ENCODE measurements around the gene ARID3B. TPM values are rescaled to one million over a fixed set of nuclear protein-coding genes. Genes with fewer than 3 reads are reported as not detected.

The ARID3B gene
- total RNA-seq, 3 donors from 2014 or later, result 5.2 to 6.0 (median 5.9) TPM

DNA sequence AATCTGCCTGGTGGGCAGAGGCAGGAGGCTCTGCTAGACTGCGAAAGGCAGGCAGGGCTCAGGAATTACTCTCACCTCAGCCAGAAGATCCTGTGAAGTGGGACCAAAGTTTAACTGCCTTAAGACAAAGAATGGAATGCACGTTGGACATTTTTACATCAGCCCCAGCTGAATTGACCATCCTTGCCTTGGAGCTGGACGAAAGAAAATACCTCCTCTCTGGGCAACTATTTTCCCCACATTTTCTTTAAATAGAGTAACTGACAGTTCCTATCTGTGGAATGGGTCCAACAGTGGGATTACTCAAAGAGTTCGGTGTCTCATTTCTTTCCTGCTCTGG, 28.7 kb downstream of the ARID3B start:
- Histone ChIP-seq H3K4me3 (no peak overlapping the region), H3K9me3 (no peaks in the 10 kb centered on the region), H3K27me3 (no peaks in the 10 kb centered on the region), H3K4me1 (no peaks in the 10 kb centered on the region), H3K36me3 (no peaks in the 10 kb centered on the region), H3K27ac (no peak overlapping the region)
- intact Hi-C loops (cut with DNase I; ENCODE audit: low total_unique reads), result no loop called here
- no peak for DNase-seq (ENCODE audit: low spot score in 2 of 2)
- TF ChIP-seq, protein P1, sequence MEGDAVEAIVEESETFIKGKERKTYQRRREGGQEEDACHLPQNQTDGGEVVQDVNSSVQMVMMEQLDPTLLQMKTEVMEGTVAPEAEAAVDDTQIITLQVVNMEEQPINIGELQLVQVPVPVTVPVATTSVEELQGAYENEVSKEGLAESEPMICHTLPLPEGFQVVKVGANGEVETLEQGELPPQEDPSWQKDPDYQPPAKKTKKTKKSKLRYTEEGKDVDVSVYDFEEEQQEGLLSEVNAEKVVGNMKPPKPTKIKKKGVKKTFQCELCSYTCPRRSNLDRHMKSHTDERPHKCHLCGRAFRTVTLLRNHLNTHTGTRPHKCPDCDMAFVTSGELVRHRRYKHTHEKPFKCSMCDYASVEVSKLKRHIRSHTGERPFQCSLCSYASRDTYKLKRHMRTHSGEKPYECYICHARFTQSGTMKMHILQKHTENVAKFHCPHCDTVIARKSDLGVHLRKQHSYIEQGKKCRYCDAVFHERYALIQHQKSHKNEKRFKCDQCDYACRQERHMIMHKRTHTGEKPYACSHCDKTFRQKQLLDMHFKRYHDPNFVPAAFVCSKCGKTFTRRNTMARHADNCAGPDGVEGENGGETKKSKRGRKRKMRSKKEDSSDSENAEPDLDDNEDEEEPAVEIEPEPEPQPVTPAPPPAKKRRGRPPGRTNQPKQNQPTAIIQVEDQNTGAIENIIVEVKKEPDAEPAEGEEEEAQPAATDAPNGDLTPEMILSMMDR (IDR thresholded peaks at IDR 0.05), result no peak
- TF ChIP-seq POLR2AphosphoS5 (IDR thresholded peaks at IDR 0.05), result no peak
- TF ChIP-seq POLR2A (IDR thresholded peaks at IDR 0.05), result no peak

DNA sequence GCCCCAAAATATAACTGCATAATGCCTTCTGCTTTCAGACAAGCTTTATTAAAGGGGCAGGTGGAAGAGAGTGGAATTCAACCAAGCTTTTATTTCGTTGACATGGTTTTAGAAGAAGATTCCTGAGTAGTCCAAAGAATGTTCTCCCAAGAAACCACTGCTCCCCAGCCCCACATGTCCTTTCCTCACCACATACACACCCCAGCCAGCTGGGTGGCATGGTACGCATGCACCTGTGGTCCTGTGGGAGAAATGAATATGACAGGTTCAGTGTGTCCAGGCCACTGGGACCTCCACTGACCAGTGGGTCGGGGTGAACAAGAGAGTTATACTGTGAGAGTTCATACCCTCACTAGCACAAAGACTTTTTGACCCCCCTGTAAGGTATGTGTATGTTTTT, 30.2 kb downstream of the ARID3B start:
- H3K4me3 ChIP-seq, result no peak overlapping the region
- TF ChIP-seq POLR2AphosphoS5 (IDR thresholded peaks at IDR 0.05), result no peak
- TF ChIP-seq, protein P1 (IDR thresholded peaks at IDR 0.05), result no peak
- TF ChIP-seq POLR2A (IDR thresholded peaks at IDR 0.05), result no peak
- no peak for DNase-seq (ENCODE audit: low spot score in 2 of 2)
- H3K27me3 ChIP-seq, result no peaks in the 10 kb centered on the region
- H3K9me3 ChIP-seq, result no peaks in the 10 kb centered on the region
- H3K4me1 ChIP-seq, result no peaks in the 10 kb centered on the region
- H3K36me3 ChIP-seq, result no peaks in the 10 kb centered on the region
- no peak overlapping the region for H3K27ac ChIP-seq
- intact Hi-C loops (cut with DNase I; ENCODE audit: low total_unique reads), result no loop called here

DNA sequence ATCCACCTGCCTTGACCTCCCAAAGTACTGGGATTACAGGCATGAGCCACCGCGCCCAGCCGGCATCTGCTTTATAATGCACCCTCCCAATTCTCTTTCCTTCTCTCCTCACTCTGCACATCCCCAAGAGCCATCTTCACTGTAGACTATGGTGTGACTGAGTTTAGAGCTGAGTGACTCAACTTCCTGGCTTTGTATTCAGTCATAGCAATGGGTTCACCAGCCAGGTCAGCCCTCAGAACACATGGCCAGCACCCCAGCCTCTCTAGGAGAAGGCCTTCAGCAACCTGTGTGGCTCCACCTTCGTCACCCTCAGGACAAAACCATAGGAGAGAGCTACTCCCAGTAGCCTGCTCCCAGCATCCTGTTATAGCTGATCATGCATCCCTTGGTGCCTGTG, 33.0 kb downstream of the ARID3B start:
- Histone ChIP-seq H3K27me3 (no peaks in the 10 kb centered on the region), H3K9me3 (no peaks in the 10 kb centered on the region), H3K36me3 (no peaks in the 10 kb centered on the region), H3K27ac (no peak overlapping the region), H3K4me1 (no peaks in the 10 kb centered on the region), H3K4me3 (no peak overlapping the region)
- intact Hi-C loops (cut with DNase I; ENCODE audit: low total_unique reads), result no loop called here
- no peak for TF ChIP-seq POLR2AphosphoS5 (IDR thresholded peaks at IDR 0.05)
- TF ChIP-seq, protein P1 (IDR thresholded peaks at IDR 0.05), result no peak
- no peak for TF ChIP-seq POLR2A (IDR thresholded peaks at IDR 0.05)
- no peak for DNase-seq (ENCODE audit: low spot score in 2 of 2)

DNA sequence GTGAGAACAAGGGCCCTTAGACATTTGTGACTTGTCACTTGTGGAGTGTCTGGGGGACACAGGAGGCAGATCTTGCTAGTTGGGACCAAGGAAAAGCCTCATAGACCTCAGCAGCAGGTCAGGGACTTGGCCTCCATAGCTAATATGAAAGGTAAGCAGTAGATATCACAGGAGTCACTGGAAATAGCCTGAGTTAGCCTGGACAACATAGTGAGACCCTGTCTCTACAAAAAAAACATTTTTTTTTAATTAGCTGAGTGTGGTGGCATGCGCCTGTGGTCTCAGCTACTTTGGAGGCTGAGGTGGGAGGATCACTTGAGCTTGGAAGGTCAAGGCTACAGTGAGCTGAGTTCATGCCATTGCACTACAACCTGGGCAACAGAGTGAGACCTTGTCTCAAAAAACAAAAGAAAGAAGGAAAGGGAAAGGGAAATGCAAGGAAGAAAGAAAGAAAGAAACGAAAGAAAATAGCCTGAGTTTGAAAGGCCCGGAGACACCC, 37.5 kb downstream of the ARID3B start:
- TF ChIP-seq POLR2A (IDR thresholded peaks at IDR 0.05), result no peak
- Histone ChIP-seq H3K36me3 (no peaks in the 10 kb centered on the region), H3K4me1 (no peaks in the 10 kb centered on the region), H3K9me3 (no peaks in the 10 kb centered on the region), H3K27me3 (no peaks in the 10 kb centered on the region), H3K4me3 (no peak overlapping the region), H3K27ac (no peak overlapping the region)
- no peak for DNase-seq (ENCODE audit: low spot score in 2 of 2)
- intact Hi-C loops (cut with DNase I; ENCODE audit: low total_unique reads), result no loop called here

DNA sequence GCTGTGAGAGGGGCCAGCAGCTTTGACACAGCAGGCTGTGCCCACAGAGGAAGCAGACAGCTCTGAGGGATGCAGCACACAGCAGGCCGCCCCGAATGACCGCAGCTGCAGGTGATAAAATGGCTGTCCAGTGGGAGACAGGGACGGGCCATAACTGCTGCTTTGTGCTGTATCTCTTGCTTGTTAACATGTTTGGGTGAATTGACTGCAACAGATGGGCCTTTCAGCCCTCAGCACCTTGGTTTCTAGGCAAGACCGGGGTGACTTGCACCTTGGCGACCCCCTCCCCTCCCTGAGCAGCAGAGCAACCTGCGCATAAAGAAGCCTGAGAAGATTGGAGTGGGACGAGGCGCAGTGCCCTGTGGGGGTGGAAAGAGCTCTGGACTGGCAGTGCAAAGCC, 38.0 kb downstream of the ARID3B start:
- no peak for DNase-seq (ENCODE audit: low spot score in 2 of 2)
- Histone ChIP-seq H3K27me3 (no peaks in the 10 kb centered on the region), H3K9me3 (no peaks in the 10 kb centered on the region), H3K4me1 (no peaks in the 10 kb centered on the region), H3K36me3 (no peaks in the 10 kb centered on the region), H3K4me3 (no peak overlapping the region), H3K27ac (no peak overlapping the region)
- intact Hi-C loops (cut with DNase I; ENCODE audit: low total_unique reads), result no loop called here
- no peak for TF ChIP-seq POLR2A (IDR thresholded peaks at IDR 0.05)
- TF ChIP-seq, protein P1 (IDR thresholded peaks at IDR 0.05), result no peak

Data from breast epithelium (tissue), 4 donors.